GM12891 (cell line): ENCODE data around the gene ARHGEF7.

Source experiments
- POLR2A ChIP-seq: IDR thresholded peaks from 2 replicates; pipeline ENCODE4 v1.6.1; 2011; ENCODE audit warnings: low read depth, low read length, control low read depth
- POLR2AphosphoS5 ChIP-seq: IDR thresholded peaks from 2 replicates; pipeline ENCODE4 v1.6.1; 2011; ENCODE audit warnings: low read depth, low read length, control low read depth
- TAF1 ChIP-seq: IDR thresholded peaks from 2 replicates; pipeline ENCODE4 v1.6.1; 2011; ENCODE audit warnings: low read depth, low read length, control low read depth

DNA sequence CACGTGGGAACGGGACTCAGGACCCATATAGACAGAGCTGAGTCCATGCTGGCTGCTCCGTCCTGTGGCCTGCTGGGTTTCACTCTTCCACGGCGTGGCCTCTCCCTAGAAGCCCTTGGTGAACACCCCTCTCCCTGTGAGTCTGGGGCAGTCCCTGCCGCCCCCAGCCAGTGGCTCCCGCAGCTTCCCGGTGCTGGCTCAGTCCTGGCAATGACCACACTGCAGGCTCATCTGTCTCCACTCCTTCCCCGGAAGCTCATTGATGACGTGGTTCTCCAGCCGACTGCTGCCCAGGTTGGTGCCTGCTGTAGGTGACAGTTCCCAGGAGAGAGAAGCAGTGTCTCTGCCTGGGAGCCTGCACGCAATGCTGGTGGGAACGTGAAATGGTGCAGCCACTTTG, 203.3 kb downstream of the ARHGEF7 start:
- no peak for TF ChIP-seq TAF1
- peak; percentile 40; the same call in 1 of the 2 replicates for TF ChIP-seq POLR2AphosphoS5
- peak; percentile 28; the same call in 1 of the 2 replicates for TF ChIP-seq POLR2A
